GM12873 (cell line): ENCODE data around the gene CRIP2.

Source experiments
- TF ChIP-seq, protein P1 (sequence below): IDR thresholded peaks from 2 replicates; pipeline ENCODE4 v1.5.1; 2012; ENCODE audit warnings: low read depth, mild to moderate bottlenecking, moderate library complexity, low read length, control low read depth; ENCODE audit not compliant: insufficient read depth; ENCODE audit errors: missing control alignments

Gene CRIP2

DNA sequence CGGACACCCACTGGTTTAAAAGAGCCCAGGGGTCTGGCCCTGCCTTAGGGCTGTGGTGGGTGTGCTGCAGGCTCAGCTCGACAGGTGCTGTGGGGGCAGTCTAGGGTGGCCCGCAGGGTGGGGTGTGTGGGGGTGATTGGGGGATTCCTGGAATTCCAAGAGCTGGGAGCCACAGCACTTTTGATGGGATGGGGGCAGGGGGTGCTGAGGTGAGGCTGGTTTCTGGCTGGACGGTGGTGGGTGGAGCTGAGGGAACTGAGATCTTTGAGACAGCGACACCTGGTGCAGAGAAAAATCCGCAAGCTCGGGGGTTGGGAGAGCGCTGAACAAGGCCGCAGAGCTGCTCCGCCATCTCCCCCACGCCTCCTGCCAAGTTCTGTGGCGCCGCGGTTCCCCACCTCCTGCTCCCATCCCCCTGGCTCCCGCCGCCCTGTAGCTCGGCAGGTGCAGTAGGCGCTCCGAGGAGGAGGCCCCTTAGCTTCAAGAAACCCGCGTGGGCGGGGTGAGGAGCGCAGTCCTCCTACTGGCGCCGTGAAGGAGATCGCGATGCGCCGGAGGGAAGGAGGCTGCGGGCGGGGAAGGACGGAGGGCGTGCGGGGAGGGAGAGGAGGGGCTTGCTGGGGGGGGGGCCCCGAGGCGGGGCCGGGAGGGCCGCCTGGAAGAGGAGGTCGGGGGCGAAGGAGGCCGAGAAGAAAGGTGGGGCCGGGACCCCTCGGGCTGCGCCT, 15.1 kb downstream of the CRIP2 start:
- TF ChIP-seq, protein P1, sequence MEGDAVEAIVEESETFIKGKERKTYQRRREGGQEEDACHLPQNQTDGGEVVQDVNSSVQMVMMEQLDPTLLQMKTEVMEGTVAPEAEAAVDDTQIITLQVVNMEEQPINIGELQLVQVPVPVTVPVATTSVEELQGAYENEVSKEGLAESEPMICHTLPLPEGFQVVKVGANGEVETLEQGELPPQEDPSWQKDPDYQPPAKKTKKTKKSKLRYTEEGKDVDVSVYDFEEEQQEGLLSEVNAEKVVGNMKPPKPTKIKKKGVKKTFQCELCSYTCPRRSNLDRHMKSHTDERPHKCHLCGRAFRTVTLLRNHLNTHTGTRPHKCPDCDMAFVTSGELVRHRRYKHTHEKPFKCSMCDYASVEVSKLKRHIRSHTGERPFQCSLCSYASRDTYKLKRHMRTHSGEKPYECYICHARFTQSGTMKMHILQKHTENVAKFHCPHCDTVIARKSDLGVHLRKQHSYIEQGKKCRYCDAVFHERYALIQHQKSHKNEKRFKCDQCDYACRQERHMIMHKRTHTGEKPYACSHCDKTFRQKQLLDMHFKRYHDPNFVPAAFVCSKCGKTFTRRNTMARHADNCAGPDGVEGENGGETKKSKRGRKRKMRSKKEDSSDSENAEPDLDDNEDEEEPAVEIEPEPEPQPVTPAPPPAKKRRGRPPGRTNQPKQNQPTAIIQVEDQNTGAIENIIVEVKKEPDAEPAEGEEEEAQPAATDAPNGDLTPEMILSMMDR: peak; percentile 80

DNA sequence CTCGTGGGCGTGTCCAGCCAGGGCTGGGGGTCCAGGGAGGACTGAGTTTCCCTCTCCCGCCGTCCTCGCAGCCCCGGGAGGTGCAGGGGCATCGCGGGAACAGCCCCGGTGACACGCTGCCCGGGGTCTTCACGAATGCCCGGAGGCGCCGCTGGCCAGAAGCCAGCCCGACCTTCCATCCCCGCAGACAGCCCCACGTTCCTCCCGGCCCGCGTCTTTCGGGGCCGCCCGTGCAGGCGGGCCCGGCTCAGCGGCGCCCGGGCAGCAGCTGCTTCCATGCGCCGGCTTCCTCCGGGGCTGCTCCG, 15.6 kb downstream of the CRIP2 start:
- TF ChIP-seq, protein P1: no peak

DNA sequence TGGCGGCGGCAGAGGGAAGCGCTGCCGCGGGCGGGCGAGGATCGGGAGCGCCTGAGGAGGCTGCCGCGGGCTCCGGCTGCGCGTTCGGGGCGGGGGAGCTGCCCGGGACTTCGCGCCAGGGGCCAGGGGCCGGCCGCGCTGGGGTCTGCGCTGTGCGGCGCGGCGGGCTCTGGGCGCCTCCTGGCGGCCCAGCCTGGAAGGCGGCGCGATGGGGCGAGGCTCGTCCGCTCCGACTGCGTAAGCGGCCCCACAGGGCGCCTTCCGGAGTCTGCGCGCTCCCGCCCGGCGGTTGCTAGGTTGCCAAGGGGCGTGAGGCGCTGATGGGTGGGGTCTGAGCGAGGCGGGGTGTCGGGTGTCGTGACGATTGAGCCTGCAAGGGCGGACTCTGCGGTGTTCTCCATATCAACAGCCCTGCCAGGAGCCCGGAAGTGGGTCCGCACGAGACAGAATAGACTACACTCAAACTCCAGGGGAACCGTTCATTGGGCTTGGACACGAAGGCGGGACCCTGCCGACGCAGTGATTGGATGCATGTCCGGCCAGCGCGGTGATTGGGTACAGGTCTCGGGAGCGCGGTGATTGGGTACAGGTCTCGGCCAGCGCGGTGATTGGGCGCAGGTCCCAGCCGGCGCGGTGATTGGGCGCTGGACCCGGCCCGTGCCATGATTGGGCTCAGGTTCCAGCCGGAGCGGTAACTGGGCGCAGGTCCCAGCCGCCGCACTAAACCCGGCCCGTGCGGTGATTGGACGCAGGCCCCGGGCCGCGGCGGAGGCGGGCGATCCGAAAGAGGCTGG, 16.1 kb downstream of the CRIP2 start, which contains the start of gene TEDC1:
TSS of gene TEDC1 (plus strand) at position 675 of the 794 bp plus-strand sequence. CDS start 130 bp downstream, outside the sequence.
- TF ChIP-seq, protein P1: peak; percentile 76

DNA sequence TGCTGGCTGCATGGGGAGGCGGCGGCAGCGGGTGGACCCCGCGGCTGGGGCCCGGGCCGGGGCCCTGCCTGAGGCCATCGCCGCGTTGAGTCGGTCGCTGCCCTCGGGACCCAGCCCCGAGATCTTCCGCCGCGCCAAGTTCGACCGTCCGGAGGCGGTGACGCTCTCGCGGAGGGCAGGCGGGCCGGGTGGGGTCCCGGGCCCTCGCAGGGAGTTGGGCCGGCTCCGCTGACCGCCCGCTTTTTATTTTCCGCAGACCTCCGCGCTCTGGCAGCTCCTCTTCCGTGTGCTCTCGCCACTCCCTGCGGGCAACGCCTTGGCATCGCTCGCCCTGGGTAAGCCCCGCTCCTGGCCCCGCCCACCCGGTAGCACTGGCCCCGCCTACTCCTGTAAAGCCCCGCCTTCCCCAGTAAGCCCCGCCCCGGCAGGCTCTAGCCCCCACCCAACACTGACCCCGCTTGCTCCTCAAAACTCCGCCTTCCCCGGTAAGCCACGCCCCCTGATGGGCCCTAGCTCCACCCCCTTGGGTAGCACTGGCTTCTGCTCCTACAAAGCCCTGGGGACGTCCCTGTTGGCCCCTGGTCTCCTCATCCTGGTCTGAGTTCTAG, 16.8 kb downstream of the CRIP2 start:
- TF ChIP-seq, protein P1: no peak

DNA sequence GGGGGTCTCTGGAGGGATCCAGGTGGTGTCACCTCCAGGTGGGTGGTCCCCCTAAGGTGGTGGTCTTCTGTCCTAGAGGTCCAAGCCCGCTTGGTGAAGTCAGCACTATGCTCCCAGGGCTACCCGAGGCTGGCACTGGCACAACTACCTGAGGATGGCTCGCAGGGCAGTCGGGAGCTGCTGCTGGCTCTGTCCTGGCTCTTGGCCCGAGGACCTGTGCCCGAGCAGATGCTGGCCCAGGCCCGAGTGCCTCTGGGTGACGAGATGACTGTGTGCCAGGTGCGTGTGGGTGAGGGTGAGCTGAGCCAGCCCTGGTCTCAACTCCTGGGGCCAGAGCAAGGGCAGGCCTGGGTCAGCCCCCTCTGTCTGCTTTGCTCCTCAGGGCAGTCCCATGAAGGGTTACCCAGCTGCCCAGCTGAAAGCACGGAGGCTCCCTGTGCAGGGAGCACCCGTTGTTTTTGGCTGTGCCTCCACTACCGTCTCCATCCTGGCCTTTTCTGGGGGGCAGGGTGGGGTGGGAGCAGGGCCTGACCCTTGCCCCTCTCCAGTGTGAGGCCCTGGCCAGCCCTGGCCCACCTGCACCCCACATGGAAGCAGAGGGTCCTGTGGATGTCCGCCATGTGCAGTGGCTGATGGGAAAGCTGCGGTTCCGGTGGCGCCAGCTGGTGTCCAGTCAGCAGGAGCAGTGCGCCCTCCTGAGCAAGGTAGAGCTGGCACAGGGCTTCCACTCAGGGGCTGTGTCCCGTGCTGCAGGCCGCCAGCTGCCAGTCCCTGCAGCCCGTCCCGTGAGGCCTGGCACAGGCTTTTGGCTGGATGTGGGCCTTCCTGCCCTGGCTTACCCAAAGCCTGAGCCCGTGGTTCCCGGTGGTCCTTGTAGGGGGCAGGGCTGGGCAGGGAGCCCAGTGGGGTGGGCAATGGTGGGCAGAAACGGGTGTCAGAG, 17.7 kb downstream of the CRIP2 start:
- TF ChIP-seq, protein P1: no peak

DNA sequence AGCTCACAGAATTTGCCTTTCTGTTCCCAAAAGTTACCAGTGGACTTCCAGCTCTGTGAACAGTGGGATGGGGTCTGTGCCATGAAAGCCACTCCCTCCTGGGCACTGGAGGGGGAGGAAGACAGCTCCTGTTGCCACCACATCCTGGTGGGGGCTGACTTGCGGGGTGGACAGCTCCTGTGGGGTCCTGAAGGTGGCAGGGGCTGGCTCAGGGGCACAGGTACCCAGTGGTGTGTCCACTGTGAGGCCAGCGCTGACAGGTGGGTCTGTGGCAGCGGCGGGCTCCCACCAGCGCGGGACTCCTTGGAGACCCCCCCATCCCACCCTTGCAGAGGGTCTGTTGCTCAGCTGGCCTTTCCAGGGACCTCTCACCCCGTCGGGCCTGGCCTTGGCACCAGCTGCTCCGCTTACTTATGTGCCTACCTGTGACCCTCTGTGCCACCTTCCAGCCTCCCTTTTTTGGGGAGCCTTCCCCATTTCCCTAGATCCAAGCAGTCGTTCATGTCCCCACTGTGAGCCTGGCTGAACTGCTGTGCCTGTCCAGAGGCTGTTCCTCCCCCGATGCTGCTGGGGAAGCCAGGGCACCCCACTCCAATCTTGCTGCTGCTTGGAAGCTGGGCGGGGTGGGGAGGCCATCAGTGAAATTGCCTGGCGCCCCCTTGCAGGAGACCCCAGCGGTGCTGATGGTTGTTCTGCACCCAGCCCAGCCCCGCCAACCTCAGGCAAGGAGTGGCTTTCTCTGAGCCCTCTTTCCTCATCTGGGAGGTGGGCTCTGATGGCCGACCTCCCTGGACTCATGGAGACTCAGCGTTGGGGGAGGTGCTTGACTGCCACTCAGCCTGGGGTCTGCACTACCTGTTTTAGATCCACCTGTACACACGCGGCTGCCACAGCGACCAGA, 18.6 kb downstream of the CRIP2 start:
- TF ChIP-seq, protein P1: no peak
